ENCODE results near the gene PDE4B.

PDE4B gene

GRCh38 chr1:66294707-66295370, 502.1 kb downstream of the PDE4B start:
- no peak for DNase-seq

GRCh38 chr1:66295803-66296202, 503.1 kb downstream of the PDE4B start:
- DNase-seq: no peak

- peak; percentile 55 to 77 for DNase-seq
Measured at GRCh38 chr1:66296370-66296769, 503.7 kb downstream of the PDE4B start.

- DNase-seq: peak; percentile 60 to 63
Measured at GRCh38 chr1:66296951-66297350, 504.3 kb downstream of the PDE4B start.

GRCh38 chr1:66298464-66298863, 505.8 kb downstream of the PDE4B start:
- DNase-seq: no peak

GRCh38 chr1:66300280-66300971, 507.7 kb downstream of the PDE4B start:
- DNase-seq: no peak

GRCh38 chr1:66300972-66301451, 508.3 kb downstream of the PDE4B start:
- peak; percentile 60 to 67 for DNase-seq

- DNase-seq: no peak
Measured at GRCh38 chr1:66302184-66302742, 509.6 kb downstream of the PDE4B start.

- DNase-seq: no peak
Measured at GRCh38 chr1:66302815-66303214, 510.1 kb downstream of the PDE4B start.

- DNase-seq: no peak
Measured at GRCh38 chr1:66303646-66304045, 511.0 kb downstream of the PDE4B start.

- DNase-seq: no peak
Measured at GRCh38 chr1:66304128-66304527, 511.4 kb downstream of the PDE4B start.

GRCh38 chr1:66305927-66306326, 513.2 kb downstream of the PDE4B start:
- no peak for DNase-seq

- no peak for DNase-seq
Measured at GRCh38 chr1:66309006-66309741, 516.5 kb downstream of the PDE4B start.

- no peak for DNase-seq
Measured at GRCh38 chr1:66311092-66311491, 518.4 kb downstream of the PDE4B start.

GRCh38 chr1:66311628-66312027, 518.9 kb downstream of the PDE4B start:
- no peak for DNase-seq

GRCh38 chr1:66312271-66312990, 519.7 kb downstream of the PDE4B start:
- no peak for DNase-seq

- DNase-seq: no peak
Measured at GRCh38 chr1:66313429-66313828, 520.7 kb downstream of the PDE4B start.

- peak; percentile 38 to 52 for DNase-seq
Measured at GRCh38 chr1:66315671-66316070, 523.0 kb downstream of the PDE4B start.

- DNase-seq: peak in 1 of 2 donors; percentile 45
Measured at GRCh38 chr1:66316464-66317247, 524.0 kb downstream of the PDE4B start.

- DNase-seq: no peak
Measured at GRCh38 chr1:66317248-66317515, 524.5 kb downstream of the PDE4B start.

- DNase-seq: no peak
Measured at GRCh38 chr1:66320231-66320630, 527.5 kb downstream of the PDE4B start.

- DNase-seq: peak in 1 of 2 donors; percentile 46
Measured at GRCh38 chr1:66322462-66322861, 529.8 kb downstream of the PDE4B start.

Data from inflammatory macrophage treated with lipopolysaccharide for 1 hour (primary cell).